Right cardiac atrium (tissue), 5 donors: ENCODE results near the gene HOGA1. TPM values are rescaled to one million over a fixed set of nuclear protein-coding genes. Genes with fewer than 3 reads are reported as not detected.

Experiments
- ATAC-seq, 2 donors: fragments of 200-7000 bp; cut with Tn5 transposase; one replicate each; pipeline versions ENCODE4 v1.8.0 to v1.9.1; 2020; ENCODE audit warnings: moderate library complexity in 2 of 2, mild to moderate bottlenecking in 1 of 2
- DNase-seq, 3 donors: peaks; one replicate each; pipeline ENCODE4 v3.0.0-alpha.2; 2020
- H3K27ac ChIP-seq: one replicate; pipeline ENCODE4 v1.5.1; 2013; ENCODE audit warnings: mild to moderate bottlenecking, low read length, control low read depth, moderate library complexity
- H3K27me3 ChIP-seq: one replicate; pipeline ENCODE4 v1.6.1; 2013; ENCODE audit not compliant: control insufficient read depth, insufficient read depth
- H3K4me1 ChIP-seq: one replicate; pipeline ENCODE4 v1.6.1; 2013; ENCODE audit warnings: low read length; ENCODE audit not compliant: control insufficient read depth, insufficient read depth
- H3K4me3 ChIP-seq: one replicate; pipeline ENCODE4 v1.5.1; 2013; ENCODE audit warnings: low read length, control low read depth
- H3K9me3 ChIP-seq: one replicate; pipeline ENCODE4 v1.6.1; 2013; ENCODE audit warnings: low read length; ENCODE audit not compliant: control insufficient read depth
- WGBS: extraction: QIAGEN DNeasy Blood & Tissue Kit; methylation state at CpG from one replicate; pipeline ENCODE4 v1.1.7; 2013; 5-methylcytosine and 5-hydroxymethylcytosine counted together
- intact Hi-C, 4 donors: fragments of 100-400 bp; cut with DNase I; formaldehyde crosslinking; loops; one replicate each; pipeline versions ENCODE4 v1.11.0 to v1.14.0; 2022 to 2023
- polyA plus RNA-seq: library from polyadenylated mRNA; stranded (reverse); fragments of 200-250 nt; gene quantifications from one replicate; pipeline ENCODE4 v1.2.3, GENCODE V29; 2013
- total RNA-seq, 4 donors: library from RNA; stranded (reverse); fragmentation: NEBNext Ultra II Directional; extraction: Animal tissue kit (Norgen Biotek cat#: 25700); gene quantifications; one replicate each; pipeline ENCODE4 v1.2.1, GENCODE V29; 2021
- donor health status: healthy with polysubstance abuse.
- donor health status: DM: no; HTN: yes; CAD: no.
- donor health status: DM: no; HTN: no; CAD: no.
- donor health status: DM: no; HTN: yes; CAD: no; lungs with severe emphysema.
- donor health status: DM: yes; HTN: yes; CAD: no.

Gene HOGA1
- total and polyA plus RNA-seq, 5 donors, result 4.4 to 15.0 (median 12.6) TPM

GRCh38 chr10:97612386-97612785 lies 28.2 kb downstream of the HOGA1 start:
- Histone ChIP-seq H3K27me3 (no peaks in the 10 kb centered on the region), H3K4me1 (peaks cover 3% of the 10 kb centered on the region), H3K27ac (peak overlapping the region; percentile 64), H3K4me3 (no peak overlapping the region), H3K9me3 (no peaks in the 10 kb centered on the region)
- intact Hi-C loops, result loop anchor here (2.0 to 10.0 kb wide), 3 partner anchors 40 to 208 kb away; partner anchors contain the start of genes ANKRD2 (in 4 of the 4) and RRP12 (in 1 of the 4)
- ATAC-seq, result peak; percentile 63 to 79
- DNase-seq, result no peak
- WGBS, result 13% methylated on average over 2 of the region's 2 CpGs

GRCh38 chr10:97618285-97618684 lies 34.1 kb downstream of the HOGA1 start:
- Histone ChIP-seq H3K27ac (no peak overlapping the region), H3K4me3 (no peak overlapping the region), H3K4me1 (no peaks in the 10 kb centered on the region), H3K27me3 (no peaks in the 10 kb centered on the region), H3K9me3 (no peaks in the 10 kb centered on the region)
- intact Hi-C loops, result loop anchor here in 1 of 4 donors (10.0 kb wide), 1 partner anchor 213 kb away; the partner anchor contains the start of gene RRP12
- DNase-seq, result no peak
- ATAC-seq, result no peak
- 91% methylated on average over 4 of the region's 4 CpGs for WGBS

GRCh38 chr10:97618733-97619132 lies 34.5 kb downstream of the HOGA1 start:
- DNase-seq (no peak), ATAC-seq (no peak)
- intact Hi-C loops, result loop anchor here in 1 of 4 donors (10.0 kb wide), 1 partner anchor 214 kb away; the partner anchor contains the start of gene RRP12
- Histone ChIP-seq H3K27ac (no peak overlapping the region), H3K27me3 (no peaks in the 10 kb centered on the region), H3K4me1 (no peaks in the 10 kb centered on the region), H3K9me3 (no peaks in the 10 kb centered on the region), H3K4me3 (no peak overlapping the region)
- WGBS, result 95% methylated on average over 4 of the region's 4 CpGs

GRCh38 chr10:97623277-97623676 lies 39.1 kb downstream of the HOGA1 start:
- WGBS, result 91% methylated on average over 1 of the region's 1 CpG
- DNase-seq (no peak), ATAC-seq (no peak)
- H3K9me3 ChIP-seq, result no peaks in the 10 kb centered on the region
- no peaks in the 10 kb centered on the region for H3K4me1 ChIP-seq
- no peak overlapping the region for H3K4me3 ChIP-seq
- no peaks in the 10 kb centered on the region for H3K27me3 ChIP-seq
- intact Hi-C loops, result no loop called here
- H3K27ac ChIP-seq, result no peak overlapping the region

GRCh38 chr10:97627731-97628130 lies 43.5 kb downstream of the HOGA1 start:
- no peak overlapping the region for H3K27ac ChIP-seq
- ATAC-seq, result peak; percentile 11 to 30

GRCh38 chr10:97628228-97628627 lies 44.0 kb downstream of the HOGA1 start:
- Histone ChIP-seq H3K4me1 (no peaks in the 10 kb centered on the region), H3K9me3 (no peaks in the 10 kb centered on the region), H3K27me3 (no peaks in the 10 kb centered on the region), H3K4me3 (no peak overlapping the region), H3K27ac (no peak overlapping the region)
- intact Hi-C loops, result no loop called here
- DNase-seq (no peak), ATAC-seq (no peak)
- WGBS, result 80% methylated on average over 3 of the region's 3 CpGs

More at GRCh38 chr10:97627731-97628130, 43.5 kb downstream of the HOGA1 start:
- no peaks in the 10 kb centered on the region for H3K4me1 ChIP-seq
- H3K9me3 ChIP-seq, result no peaks in the 10 kb centered on the region
- WGBS, result 35% methylated on average over 4 of the region's 4 CpGs
- no peak for DNase-seq
- no peaks in the 10 kb centered on the region for H3K27me3 ChIP-seq
- H3K4me3 ChIP-seq, result no peak overlapping the region
- intact Hi-C loops, result no loop called here

- Histone ChIP-seq H3K27me3 (no peaks in the 10 kb centered on the region), H3K27ac (no peak overlapping the region), H3K4me1 (no peaks in the 10 kb centered on the region), H3K9me3 (no peaks in the 10 kb centered on the region), H3K4me3 (no peak overlapping the region)
- ATAC-seq (no peak), DNase-seq (no peak)
- 97% methylated on average over 5 of the region's 5 CpGs for WGBS
- intact Hi-C loops, result no loop called here
These were observed 45.1 kb downstream of the HOGA1 start for GRCh38 chr10:97629289-97629688.

- ATAC-seq (no peak), DNase-seq (no peak)
- Histone ChIP-seq H3K4me1 (no peaks in the 10 kb centered on the region), H3K27ac (no peak overlapping the region), H3K4me3 (no peak overlapping the region), H3K9me3 (no peaks in the 10 kb centered on the region), H3K27me3 (no peaks in the 10 kb centered on the region)
- intact Hi-C loops, result no loop called here
These were observed 46.9 kb downstream of the HOGA1 start for GRCh38 chr10:97631098-97631497.

GRCh38 chr10:97632949-97633884 lies 49.0 kb downstream of the HOGA1 start, which contains the start of gene MORN4:
TSS of gene MORN4 (minus strand) at chr10:97633500. CDS start at chr10:97619653, 13,847 bp downstream.
- Histone ChIP-seq H3K4me3 (peak within 1 kb of the TSS; percentile 53), H3K4me1 (no peaks in the 10 kb centered on the region), H3K9me3 (no peaks in the 10 kb centered on the region), H3K27me3 (no peaks in the 10 kb centered on the region), H3K27ac (peak within 1 kb of the TSS; percentile 14)
- ATAC-seq (peak; percentile 99 to 100), DNase-seq (peak; percentile 94 to 98 (median 97))
- WGBS, result 3% methylated on average over 62 of the region's 62 CpGs
- intact Hi-C loops, result no loop called here

GRCh38 chr10:97633921-97634320 lies 49.7 kb downstream of the HOGA1 start:
- peak overlapping the region; percentile 53 for H3K4me3 ChIP-seq
- H3K27me3 ChIP-seq, result no peaks in the 10 kb centered on the region
- 92% methylated on average over 8 of the region's 8 CpGs for WGBS
- DNase-seq, result no peak
- H3K27ac ChIP-seq, result peak overlapping the region; percentile 14
- no peaks in the 10 kb centered on the region for H3K9me3 ChIP-seq
- ATAC-seq, result peak; percentile 9 to 16
- intact Hi-C loops, result no loop called here
- H3K4me1 ChIP-seq, result no peaks in the 10 kb centered on the region

- no peak overlapping the region for H3K4me3 ChIP-seq
- H3K27ac ChIP-seq, result no peak overlapping the region
- ATAC-seq, result no peak
- no peaks in the 10 kb centered on the region for H3K27me3 ChIP-seq
- no peaks in the 10 kb centered on the region for H3K9me3 ChIP-seq
- no peaks in the 10 kb centered on the region for H3K4me1 ChIP-seq
- intact Hi-C loops, result no loop called here
- WGBS, result 96% methylated on average over 1 of the region's 1 CpG
- DNase-seq, result no peak
These were observed 51.4 kb downstream of the HOGA1 start for GRCh38 chr10:97635577-97635976.
